HUDEP-2 (cell line): ENCODE data around the gene DENND1A.

Experiments used
- DNase-seq, 76 experiments: peaks; one replicate each; lab custom pipeline; 2025; ENCODE audit not compliant: unreplicated experiment in 76 of 76; lab: John Stamatoyannopoulos, UW

The DENND1A gene

GRCh38 chr9:123513554-123513953, 416.4 kb downstream of the DENND1A start:
- no peak for DNase-seq

GRCh38 chr9:123511326-123512277, 418.3 kb downstream of the DENND1A start:
- no peak for DNase-seq

- no peak for DNase-seq
Observed at GRCh38 chr9:123509646-123510045, 420.3 kb downstream of the DENND1A start.

- DNase-seq: no peak
Observed at GRCh38 chr9:123508048-123508447, 421.9 kb downstream of the DENND1A start.

- DNase-seq: no peak
Observed at GRCh38 chr9:123505496-123505895, 424.4 kb downstream of the DENND1A start.

- no peak for DNase-seq
Observed at GRCh38 chr9:123500336-123500735, 429.6 kb downstream of the DENND1A start.

- no peak for DNase-seq
Observed at GRCh38 chr9:123497830-123498229, 432.1 kb downstream of the DENND1A start.

- no peak for DNase-seq
Observed at GRCh38 chr9:123495731-123496130, 434.2 kb downstream of the DENND1A start.

- DNase-seq: no peak
Observed at GRCh38 chr9:123493627-123494026, 436.3 kb downstream of the DENND1A start.

GRCh38 chr9:123490688-123491087, 439.2 kb downstream of the DENND1A start:
- no peak for DNase-seq

- DNase-seq: no peak
Observed at GRCh38 chr9:123488722-123489321, 441.1 kb downstream of the DENND1A start.

GRCh38 chr9:123487944-123488548, 441.9 kb downstream of the DENND1A start:
- no peak for DNase-seq

GRCh38 chr9:123486431-123486830, 443.5 kb downstream of the DENND1A start:
- no peak for DNase-seq

- DNase-seq: no peak
Observed at GRCh38 chr9:123485216-123485615, 444.7 kb downstream of the DENND1A start.

- no peak for DNase-seq
Observed at GRCh38 chr9:123484130-123484529, 445.8 kb downstream of the DENND1A start.

GRCh38 chr9:123483191-123483803, 446.6 kb downstream of the DENND1A start:
- no peak for DNase-seq

GRCh38 chr9:123482295-123482968, 447.5 kb downstream of the DENND1A start:
- DNase-seq: no peak

GRCh38 chr9:123481209-123481865, 448.6 kb downstream of the DENND1A start:
- DNase-seq: no peak

- no peak for DNase-seq
Observed at GRCh38 chr9:123480791-123481190, 449.1 kb downstream of the DENND1A start.

GRCh38 chr9:123480096-123480495, 449.8 kb downstream of the DENND1A start:
- DNase-seq: no peak
